H1 (cell line): ENCODE results near the gene THAP10. TPM values are rescaled to one million over a fixed set of nuclear protein-coding genes. Genes with fewer than 3 reads are reported as not detected.

Experiments used
- CTCF ChIA-PET: fragments of 300-600 bp; sonication (Branson Sonifier 250); formaldehyde crosslinking; loops from one replicate; lab custom pipeline; 2021; ENCODE audit not compliant: partially characterized antibody; lab: Charles Lee
- POLR2A ChIA-PET: fragments of 300-600 bp; sonication (Branson Sonifier 250); formaldehyde crosslinking; loops from one replicate; lab custom pipeline; 2021; ENCODE audit warnings: inconsistent platforms; ENCODE audit not compliant: partially characterized antibody; lab: Charles Lee
- DNase-seq, 2 experiments: peaks; one replicate each; pipeline versions ENCODE4 v3.0.0 to v3.0.0-alpha.2; 2010 to 2022; ENCODE audit warnings: low spot score in 2 of 2, low read depth in 1 of 2, mixed read lengths in 1 of 2
- FAIRE-seq: peaks from 2 replicates; lab custom pipeline; 2011; peaks lifted over from hg19 to GRCh38; lab: Jason Lieb, UNC
- H2AFZ ChIP-seq: 2 replicates; pipeline ENCODE4 v1.8.1; 2012; ENCODE audit warnings: low read length, inconsistent platforms
- H2AK5ac ChIP-seq: 2 replicates; pipeline ENCODE4 v1.6.1; 2013; ENCODE audit warnings: low read depth, low read length
- H2BK120ac ChIP-seq: replicated peaks from 2 replicates; pipeline ENCODE3; 2013; ENCODE audit warnings: low read depth, low read length, inconsistent platforms
- H2BK12ac ChIP-seq: 2 replicates; pipeline ENCODE4 v1.6.1; 2013; ENCODE audit warnings: low read depth, low read length
- H2BK15ac ChIP-seq: 2 replicates; pipeline ENCODE4 v1.6.1; 2013; ENCODE audit warnings: low read length
- H2BK20ac ChIP-seq: 2 replicates; pipeline ENCODE4 v1.6.1; 2013; ENCODE audit warnings: low read length
- H2BK5ac ChIP-seq: 2 replicates; pipeline ENCODE4 v1.6.1; 2013; ENCODE audit warnings: low read depth, low read length
- H3K14ac ChIP-seq: 2 replicates; pipeline ENCODE4 v1.6.1; 2013; ENCODE audit warnings: inconsistent platforms; ENCODE audit not compliant: insufficient read length
- H3K18ac ChIP-seq: 2 replicates; pipeline ENCODE4 v1.6.1; 2013; ENCODE audit warnings: low read length; ENCODE audit errors: extremely low read depth
- H3K23ac ChIP-seq: 2 replicates; pipeline ENCODE4 v1.6.1; 2013; ENCODE audit warnings: inconsistent platforms; ENCODE audit not compliant: insufficient read length
- H3K23me2 ChIP-seq: 2 replicates; pipeline ENCODE4 v1.6.1; 2013; ENCODE audit warnings: low read depth, low read length
- H3K27ac ChIP-seq: 2 replicates; pipeline ENCODE4 v1.6.1; 2011; ENCODE audit warnings: low read depth, low read length, inconsistent platforms
- H3K27me3 ChIP-seq, 4 experiments: replicated peaks in 1 of 4; 1 replicate in 1 of 4; 2 replicates in 3 of 4; pipeline versions ENCODE4 v1.6.1 to v1.8.1; 2011 to 2013; ENCODE audit warnings: low read length in 3 of 4, mild to moderate bottlenecking in 3 of 4, inconsistent platforms in 2 of 4, mixed read lengths in 2 of 4, moderate library complexity in 1 of 4; ENCODE audit not compliant: control insufficient read depth in 3 of 4, insufficient read depth in 3 of 4; ENCODE audit errors: extremely low read depth in 1 of 4
- H3K36me3 ChIP-seq, 4 experiments: 2 replicates each; pipeline versions ENCODE4 v1.6.1 to v1.8.1; 2011 to 2013; ENCODE audit warnings: mild to moderate bottlenecking in 4 of 4, low read length in 3 of 4, moderate library complexity in 2 of 4, control low read depth in 1 of 4, inconsistent platforms in 1 of 4; ENCODE audit not compliant: insufficient read depth in 4 of 4, control insufficient read depth in 2 of 4
- H3K4ac ChIP-seq: replicated peaks from 2 replicates; pipeline ENCODE3; 2013; ENCODE audit warnings: low read length, low read depth, mixed read lengths, inconsistent platforms; ENCODE audit not compliant: insufficient read length
- H3K4me1 ChIP-seq, 4 experiments: replicated peaks in 1 of 4; 1 replicate in 1 of 4; 2 replicates in 3 of 4; pipeline versions ENCODE4 v1.6.1 to v1.8.1; 2011 to 2013; ENCODE audit warnings: low read length in 3 of 4, inconsistent platforms in 2 of 4, mixed read lengths in 1 of 4; ENCODE audit not compliant: insufficient read depth in 4 of 4, control insufficient read depth in 3 of 4
- H3K4me2 ChIP-seq, 2 experiments: 2 replicates each; pipeline versions ENCODE4 v1.6.1 to v1.8.1; 2011 to 2013; ENCODE audit warnings: low read depth in 2 of 2, low read length in 2 of 2, control low read depth in 1 of 2, inconsistent platforms in 1 of 2, mild to moderate bottlenecking in 1 of 2; ENCODE audit not compliant: insufficient read depth in 1 of 2
- H3K4me3 ChIP-seq, 4 experiments: fragments of 200-600, 300-600 bp in 1 of 4; sonication (generic), shearing (Covaris generic), sonication (Bioruptor Twin) in 1 of 4; 2 replicates each; pipeline versions ENCODE4 v1.5.1 to v1.8.1; 2011 to 2016; ENCODE audit warnings: low read length in 4 of 4, low read depth in 3 of 4, control low read depth in 2 of 4, inconsistent platforms in 2 of 4, mild to moderate bottlenecking in 2 of 4, mixed read lengths in 1 of 4, moderate library complexity in 1 of 4; ENCODE audit not compliant: insufficient read depth in 2 of 4; ENCODE audit errors: extremely low read depth in 1 of 4
- H3K56ac ChIP-seq: replicated peaks from 2 replicates; pipeline ENCODE3; 2013; ENCODE audit warnings: low read depth, mild to moderate bottlenecking, mixed read lengths, low read length, inconsistent platforms; ENCODE audit not compliant: insufficient read length
- H3K79me1 ChIP-seq: 2 replicates; pipeline ENCODE4 v1.6.1; 2013; ENCODE audit warnings: low read depth, low read length, control low read depth
- H3K79me2 ChIP-seq, 2 experiments: 2 replicates each; pipeline versions ENCODE4 v1.6.1 to v1.8.1; 2012 to 2013; ENCODE audit warnings: low read length in 2 of 2, mild to moderate bottlenecking in 2 of 2, inconsistent platforms in 1 of 2; ENCODE audit not compliant: insufficient read depth in 2 of 2, control insufficient read depth in 1 of 2
- H3K9ac ChIP-seq, 4 experiments: replicated peaks in 1 of 4; 1 replicate in 1 of 4; 2 replicates in 3 of 4; pipeline versions ENCODE4 v1.6.1 to v1.8.1; 2011 to 2013; ENCODE audit warnings: low read depth in 3 of 4, low read length in 3 of 4, control low read depth in 2 of 4, mild to moderate bottlenecking in 2 of 4, moderate library complexity in 2 of 4, inconsistent platforms in 1 of 4; ENCODE audit errors: extremely low read depth in 1 of 4
- H3K9me3 ChIP-seq, 2 experiments: 2 replicates each; pipeline versions ENCODE4 v1.6.1 to v1.8.1; 2012 to 2013; ENCODE audit warnings: mild to moderate bottlenecking in 2 of 2, moderate library complexity in 2 of 2, control low read depth in 1 of 2, inconsistent platforms in 1 of 2, low read depth in 1 of 2, low read length in 1 of 2, mixed read lengths in 1 of 2; ENCODE audit not compliant: insufficient read depth in 2 of 2
- H4K20me1 ChIP-seq, 2 experiments: replicated peaks in 1 of 2; 2 replicates each; pipeline versions ENCODE3 to v1.8.1; 2011 to 2013; ENCODE audit warnings: inconsistent platforms in 2 of 2, low read length in 2 of 2, mild to moderate bottlenecking in 1 of 2; ENCODE audit not compliant: insufficient read depth in 2 of 2, control insufficient read depth in 1 of 2
- H4K5ac ChIP-seq: 2 replicates; pipeline ENCODE4 v1.6.1; 2013; ENCODE audit warnings: low read length, low read depth, mixed read lengths, inconsistent platforms; ENCODE audit not compliant: insufficient read length
- H4K8ac ChIP-seq: 2 replicates; pipeline ENCODE4 v1.8.0; 2013; ENCODE audit warnings: mild to moderate bottlenecking, moderate library complexity, low read length, inconsistent platforms; ENCODE audit not compliant: insufficient read depth; ENCODE audit errors: extremely low read depth
- H4K91ac ChIP-seq: replicated peaks from 2 replicates; pipeline ENCODE3; 2013; ENCODE audit warnings: low read length, mixed read lengths, inconsistent platforms; ENCODE audit not compliant: insufficient read length
- whole genome bisulfite sequencing, 2 experiments: shearing (Covaris generic) in 1 of 2; methylation state at CpG; one replicate each; pipeline versions ENCODE4 v1.1.6 to v1.1.7; 2013 to 2015; ENCODE audit warnings: low lambda C conversion rate in 2 of 2, mixed read lengths in 2 of 2, inconsistent platforms in 1 of 2, low coverage in 1 of 2, missing lambda C conversion rate in 1 of 2; ENCODE audit not compliant: insufficient replicate concordance in 2 of 2, insufficient coverage in 1 of 2, insufficient read length in 1 of 2; ENCODE audit errors: extremely low coverage in 1 of 2, missing lambda C conversion rate in 1 of 2; 5-methylcytosine and 5-hydroxymethylcytosine counted together
- polyA plus RNA-seq, 7 experiments: library from polyadenylated mRNA; depleted of rRNA in 3 of 7; stranded (reverse) in 5 of 7; unstranded in 2 of 7; fragments of >200 nt in 5 of 7; fragments of 200-250 nt in 2 of 7; gene quantifications; 1 replicate in 5 of 7; 2 replicates in 1 of 7; 4 replicates in 1 of 7; pipeline versions ENCODE4 v1.2.1 to v1.2.3, GENCODE V29; 2011 to 2013; ENCODE audit warnings: missing spikeins in 2 of 7, mixed read lengths in 2 of 7
- total RNA-seq: library from RNA; stranded (reverse); fragmentation: NEBNext Ultra II Directional; extraction: Animal tissue kit (Norgen Biotek cat#: 25700); gene quantifications from 2 replicates; pipeline ENCODE4 v1.2.1, GENCODE V29; 2021

Gene THAP10
- total and polyA plus RNA-seq, 2 of the 8 experiments (the other 6 are each of a cell fraction or from before 2014, with no cell fraction given) = 2.8 to 4.5 TPM

- H2BK20ac ChIP-seq = no peak overlapping the region
- no peak overlapping the region for H3K56ac ChIP-seq
- H4K8ac ChIP-seq = no peak overlapping the region
- no peak overlapping the region for H2BK15ac ChIP-seq
- no peak overlapping the region for H3K4me3 ChIP-seq
- ChIA-PET CTCF (interaction anchor here (0.6 to 1.2 kb wide), 3 partner anchors 14 to 799 kb away, joined by 3 read pairs; no protein-coding TSS in a partner anchor), POLR2A (no interaction called here)
- no peak overlapping the region for H2BK5ac ChIP-seq
- H3K36me3 ChIP-seq = no peaks in the 10 kb centered on the region
- no peak overlapping the region for H2BK12ac ChIP-seq
- FAIRE-seq (no peak), DNase-seq (no peak)
- no peak overlapping the region for H3K18ac ChIP-seq
- no peak overlapping the region for H3K4me2 ChIP-seq
- no peak overlapping the region for H3K4ac ChIP-seq
- no peaks in the 10 kb centered on the region for H4K20me1 ChIP-seq
- no peak overlapping the region for H3K9ac ChIP-seq
- H3K27me3 ChIP-seq = no peaks in the 10 kb centered on the region
- H4K91ac ChIP-seq = no peak overlapping the region
- no peaks in the 10 kb centered on the region for H3K79me1 ChIP-seq
- no peak overlapping the region for H3K23ac ChIP-seq
- no peaks in the 10 kb centered on the region for H3K23me2 ChIP-seq
- no peaks in the 10 kb centered on the region for H3K9me3 ChIP-seq
- no peak overlapping the region for H3K14ac ChIP-seq
- no peaks in the 10 kb centered on the region for H3K4me1 ChIP-seq
- H2AK5ac ChIP-seq = no peak overlapping the region
- no peak overlapping the region for H4K5ac ChIP-seq
- no peak overlapping the region for H2BK120ac ChIP-seq
- no peaks in the 10 kb centered on the region for H3K79me2 ChIP-seq
- WGBS, 2 experiments = 90% methylated on average over 2 of the region's 2 CpGs; no CpG with 5 or more reads in 1 of the 2 experiments
- no peak overlapping the region for H3K27ac ChIP-seq
- no peak overlapping the region for H2AFZ ChIP-seq
These were observed 29.9 kb upstream of the THAP10 start for GRCh38 chr15:70922119-70922518.
